Dendritic cell treated with granulocyte-macrophage colony-stimulating factor and Interleukin-4, amounts not matched to agents 40 ng/mL and 50 ng/mL, for 4 days (primary cell): ENCODE data around the gene ATG4A.

Experiments
- H3K27ac Mint-ChIP-seq: one replicate; pipeline ENCODE4 v1.8.0; 2022; ENCODE audit warnings: mild to moderate bottlenecking, mixed read lengths
- H3K27me3 Mint-ChIP-seq: one replicate; pipeline ENCODE4 v1.8.0; 2022; ENCODE audit warnings: mild to moderate bottlenecking, mixed read lengths
- H3K36me3 Mint-ChIP-seq: one replicate; pipeline ENCODE4 v1.8.0; 2022; ENCODE audit warnings: low read depth, mixed read lengths
- H3K4me1 Mint-ChIP-seq: one replicate; pipeline ENCODE4 v1.8.0; 2022; ENCODE audit warnings: low read depth, mixed read lengths
- H3K4me3 Mint-ChIP-seq: one replicate; pipeline ENCODE4 v1.8.0; 2022; ENCODE audit warnings: mild to moderate bottlenecking, moderate library complexity, mixed read lengths
- H3K9me3 Mint-ChIP-seq: one replicate; pipeline ENCODE4 v1.8.0; 2022; ENCODE audit warnings: mixed read lengths
- intact Hi-C: fragments of 100-400 bp; cut with micrococcal nuclease; formaldehyde crosslinking; loops from one replicate; pipeline ENCODE4 v1.15.0; 2022

ATG4A gene, protein sequence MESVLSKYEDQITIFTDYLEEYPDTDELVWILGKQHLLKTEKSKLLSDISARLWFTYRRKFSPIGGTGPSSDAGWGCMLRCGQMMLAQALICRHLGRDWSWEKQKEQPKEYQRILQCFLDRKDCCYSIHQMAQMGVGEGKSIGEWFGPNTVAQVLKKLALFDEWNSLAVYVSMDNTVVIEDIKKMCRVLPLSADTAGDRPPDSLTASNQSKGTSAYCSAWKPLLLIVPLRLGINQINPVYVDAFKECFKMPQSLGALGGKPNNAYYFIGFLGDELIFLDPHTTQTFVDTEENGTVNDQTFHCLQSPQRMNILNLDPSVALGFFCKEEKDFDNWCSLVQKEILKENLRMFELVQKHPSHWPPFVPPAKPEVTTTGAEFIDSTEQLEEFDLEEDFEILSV

DNA sequence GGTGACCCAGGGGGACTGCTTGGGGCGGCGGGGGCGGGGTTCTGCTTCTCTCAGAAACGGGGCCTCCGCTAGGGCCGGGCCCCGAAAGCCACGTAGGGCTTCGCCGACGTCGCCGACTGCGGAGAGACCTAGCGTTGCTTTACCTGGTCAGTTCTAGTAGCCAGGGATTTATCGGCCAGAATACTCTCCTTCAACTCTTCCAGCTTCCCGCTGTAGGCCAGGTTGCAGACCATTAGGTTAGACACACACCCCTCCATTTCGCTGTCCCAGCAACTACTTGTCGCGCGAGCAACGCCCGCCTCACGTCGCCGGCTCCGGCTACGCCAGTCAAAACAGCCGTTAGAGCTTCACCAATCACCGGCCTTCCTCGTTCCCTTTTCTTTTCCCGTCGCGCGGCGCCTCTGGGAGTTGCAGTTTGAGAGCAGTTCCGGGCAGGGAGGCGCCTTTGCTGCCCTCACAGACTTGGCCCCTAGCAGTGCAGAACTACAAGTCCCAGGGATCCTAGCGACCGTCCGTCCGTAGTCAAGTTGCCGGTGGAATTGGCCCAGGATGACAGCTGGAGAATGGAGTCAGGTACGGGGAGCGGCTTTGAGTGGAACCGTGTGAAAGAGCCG is at the start of gene ATG4A, which contains the start of gene PSMD10:
Gene ATG4A (plus strand): TSS at position 515 of the 614 bp plus-strand sequence. CDS start 49 bp downstream, at position 564.
Gene PSMD10 (minus strand): TSS at position 279 of the 614 bp plus-strand sequence. CDS start 22 bp downstream, at position 257.
- Mint-ChIP-seq H3K4me3 (no peak within 1 kb of the TSS), H3K36me3 (peaks cover 12% of the 10 kb centered on the region), H3K9me3 (no peaks in the 10 kb centered on the region), H3K27me3 (no peaks in the 10 kb centered on the region), H3K4me1 (no peaks in the 10 kb centered on the region), H3K27ac (no peak within 1 kb of the TSS)
- intact Hi-C loops: no loop called here

DNA sequence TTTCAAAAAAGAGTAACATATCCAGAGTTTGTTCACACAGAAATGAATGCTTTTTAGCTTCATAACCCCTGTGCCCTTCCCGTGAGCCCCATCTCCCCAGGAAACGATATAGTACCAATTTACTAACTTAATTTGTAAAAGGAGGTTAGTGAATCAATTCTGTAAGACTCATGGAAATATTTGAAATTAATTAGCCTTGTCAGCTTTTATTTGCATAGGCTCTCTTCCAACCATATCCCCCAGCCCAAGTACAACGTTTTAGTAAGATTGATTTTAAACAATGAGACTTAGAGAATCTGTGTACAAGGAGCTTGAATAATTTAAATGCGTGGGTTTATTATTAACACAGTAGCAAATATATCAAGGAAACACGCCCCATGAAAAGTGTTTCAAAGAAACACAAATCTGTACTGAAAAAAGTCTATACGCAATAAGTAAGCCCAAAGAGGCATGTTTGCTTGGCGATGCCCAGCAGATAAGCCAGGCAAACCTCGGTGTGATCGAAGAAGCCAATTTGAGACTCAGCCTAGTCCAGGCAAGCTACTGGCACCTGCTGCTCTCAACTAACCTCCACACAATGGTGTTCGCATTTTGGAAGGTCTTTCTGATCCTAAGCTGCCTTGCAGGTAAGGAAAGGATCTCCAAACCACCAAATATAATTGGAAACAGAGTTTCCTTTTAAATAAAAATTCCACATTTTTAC is 46.9 kb upstream of the ATG4A start, which contains the start of gene VSIG1:
Gene VSIG1 (plus strand): TSS at position 512 of the 703 bp plus-strand sequence. CDS start 66 bp downstream, at position 578.
- no peak within 1 kb of the TSS for H3K27ac Mint-ChIP-seq
- H3K36me3 Mint-ChIP-seq: no peaks in the 10 kb centered on the region
- H3K4me3 Mint-ChIP-seq: no peak within 1 kb of the TSS
- no peaks in the 10 kb centered on the region for H3K27me3 Mint-ChIP-seq
- H3K9me3 Mint-ChIP-seq: no peaks in the 10 kb centered on the region
- intact Hi-C loops: no loop called here
- H3K4me1 Mint-ChIP-seq: no peaks in the 10 kb centered on the region

DNA sequence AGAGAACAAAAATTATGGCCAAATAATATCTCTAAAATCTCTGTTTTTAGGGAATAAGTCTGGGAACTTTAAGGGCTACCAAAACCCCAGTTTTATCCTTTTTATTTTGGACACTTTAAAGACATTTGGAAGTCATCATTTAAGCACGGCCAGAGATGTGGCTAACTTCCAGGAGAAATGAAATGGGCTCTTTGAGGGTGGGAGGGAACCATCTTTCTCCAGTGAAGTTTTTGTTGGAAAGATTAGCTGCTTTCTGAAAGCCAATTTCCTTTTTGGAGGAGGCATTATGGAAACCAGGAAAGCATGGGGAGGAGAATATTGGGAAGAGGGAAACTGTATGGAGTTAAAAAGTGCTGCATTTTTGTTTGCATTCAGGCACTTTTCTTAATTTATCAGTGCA is 41.9 kb upstream of the ATG4A start:
- Mint-ChIP-seq H3K27me3 (no peaks in the 10 kb centered on the region), H3K36me3 (no peaks in the 10 kb centered on the region), H3K4me1 (peaks cover 7% of the 10 kb centered on the region), H3K4me3 (no peak overlapping the region), H3K9me3 (no peaks in the 10 kb centered on the region), H3K27ac (no peak overlapping the region)
- intact Hi-C loops: no loop called here

DNA sequence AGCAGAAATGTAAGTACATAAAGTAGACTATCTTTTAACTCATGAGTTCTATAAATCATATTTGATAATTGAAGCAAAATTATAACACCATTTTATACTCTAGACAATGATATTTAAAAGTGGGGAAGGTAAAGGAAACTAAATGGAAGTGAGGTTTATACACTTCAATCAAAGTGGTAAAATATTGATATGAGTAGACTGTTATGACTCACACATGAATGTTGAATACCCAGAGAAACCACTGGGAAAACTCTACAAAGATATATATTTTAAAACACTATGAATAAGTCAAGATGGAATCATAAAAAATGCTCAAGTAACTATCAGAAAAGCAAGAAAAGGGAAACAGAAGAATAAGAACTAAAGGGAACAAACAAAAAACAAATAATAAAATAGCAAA is 38.4 kb upstream of the ATG4A start:
- no peaks in the 10 kb centered on the region for H3K36me3 Mint-ChIP-seq
- no peaks in the 10 kb centered on the region for H3K9me3 Mint-ChIP-seq
- no peak overlapping the region for H3K27ac Mint-ChIP-seq
- no peaks in the 10 kb centered on the region for H3K27me3 Mint-ChIP-seq
- H3K4me3 Mint-ChIP-seq: no peak overlapping the region
- H3K4me1 Mint-ChIP-seq: peaks cover 7% of the 10 kb centered on the region
- intact Hi-C loops: no loop called here

DNA sequence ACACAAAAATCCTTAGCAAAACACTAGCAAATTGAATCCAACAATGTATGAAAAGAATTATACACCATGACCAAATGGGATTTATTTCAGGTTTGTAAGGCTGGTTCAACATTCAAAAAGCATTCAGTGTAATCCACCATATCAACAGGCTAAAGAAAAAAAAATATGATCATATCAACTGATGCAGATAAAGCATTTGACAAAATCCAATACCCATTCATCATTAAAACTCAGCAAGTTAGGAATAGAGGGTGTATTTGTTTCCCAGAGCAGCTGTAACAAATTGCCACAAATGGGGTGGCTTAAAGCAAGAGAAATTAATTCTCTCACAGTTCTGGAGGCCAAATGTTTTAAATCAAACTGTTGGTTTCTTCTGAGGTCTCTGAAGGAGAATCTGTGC is 36.0 kb upstream of the ATG4A start:
- Mint-ChIP-seq H3K4me1 (peaks cover 2% of the 10 kb centered on the region), H3K27me3 (peaks cover 1% of the 10 kb centered on the region), H3K4me3 (no peak overlapping the region), H3K36me3 (no peaks in the 10 kb centered on the region), H3K27ac (no peak overlapping the region), H3K9me3 (no peaks in the 10 kb centered on the region)
- intact Hi-C loops: no loop called here

DNA sequence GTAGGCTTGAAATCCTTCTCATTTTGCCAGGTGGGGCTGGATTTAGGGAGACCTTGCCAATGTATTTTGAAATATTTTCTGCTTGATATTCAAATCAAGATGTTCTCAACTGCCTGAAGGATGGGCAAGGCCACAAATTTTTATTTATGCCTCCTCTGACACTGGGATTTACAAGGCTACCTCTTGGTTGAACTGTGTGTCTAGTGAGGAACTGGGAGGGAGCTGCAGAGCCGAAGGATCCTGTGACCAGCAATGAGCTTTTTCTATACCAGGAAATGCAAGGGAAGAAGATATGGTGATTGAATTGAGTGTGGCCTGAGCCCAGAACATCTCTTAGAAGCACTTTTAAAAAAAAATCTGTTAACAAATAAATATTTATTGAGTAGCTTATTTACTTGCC is 31.8 kb upstream of the ATG4A start:
- H3K4me1 Mint-ChIP-seq: no peaks in the 10 kb centered on the region
- intact Hi-C loops: no loop called here
- H3K36me3 Mint-ChIP-seq: no peaks in the 10 kb centered on the region
- H3K9me3 Mint-ChIP-seq: no peaks in the 10 kb centered on the region
- no peak overlapping the region for H3K4me3 Mint-ChIP-seq
- peaks cover 1% of the 10 kb centered on the region for H3K27me3 Mint-ChIP-seq
- H3K27ac Mint-ChIP-seq: no peak overlapping the region

DNA sequence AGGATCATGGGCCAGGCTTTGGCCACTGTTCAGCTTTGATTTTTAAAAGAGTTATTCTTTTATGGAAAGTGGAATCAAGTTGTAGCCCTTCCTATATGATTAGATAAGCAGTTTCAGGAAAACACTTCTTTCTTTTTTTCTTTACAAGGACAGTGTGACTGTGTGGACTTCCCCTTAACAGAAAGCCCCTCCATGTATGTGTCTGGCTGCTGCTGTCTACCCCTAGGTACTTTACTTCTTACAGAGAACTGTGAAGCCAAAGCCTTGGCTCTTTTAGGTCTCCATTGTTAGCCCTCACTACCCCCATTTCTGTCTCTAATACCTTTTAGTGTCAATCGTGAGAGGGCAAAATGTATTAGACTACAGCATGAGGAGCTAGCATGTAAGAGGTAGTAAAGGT is 27.6 kb upstream of the ATG4A start:
- H3K4me3 Mint-ChIP-seq: no peak overlapping the region

DNA sequence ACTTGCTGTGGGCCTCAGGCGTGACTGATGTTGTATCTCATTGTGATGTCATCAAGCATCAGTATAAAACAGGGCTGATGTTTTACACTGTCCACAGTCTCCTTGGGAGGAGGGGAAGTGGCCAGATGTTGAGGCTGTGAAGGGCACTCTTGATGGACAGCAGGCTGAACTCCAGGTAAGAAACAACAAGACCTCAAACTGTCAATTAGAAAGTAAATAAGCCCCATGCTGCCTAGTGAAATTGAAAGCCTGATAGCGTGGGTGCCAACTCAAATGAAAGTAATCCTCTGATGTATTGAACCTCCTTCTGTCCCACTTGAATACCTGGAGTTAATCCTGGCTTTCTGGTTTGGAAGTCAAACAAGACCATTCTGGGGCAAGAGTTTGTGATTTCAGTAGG is 27.0 kb upstream of the ATG4A start:
- no peak overlapping the region for H3K4me3 Mint-ChIP-seq
- intact Hi-C loops: no loop called here
- no peaks in the 10 kb centered on the region for H3K9me3 Mint-ChIP-seq
- no peak overlapping the region for H3K27ac Mint-ChIP-seq
- H3K36me3 Mint-ChIP-seq: no peaks in the 10 kb centered on the region
- peaks cover 3% of the 10 kb centered on the region for H3K27me3 Mint-ChIP-seq
- H3K4me1 Mint-ChIP-seq: no peaks in the 10 kb centered on the region

More for the DNA sequence above, 27.6 kb upstream of the ATG4A start:
- Mint-ChIP-seq H3K9me3 (no peaks in the 10 kb centered on the region), H3K36me3 (no peaks in the 10 kb centered on the region), H3K27me3 (peaks cover 1% of the 10 kb centered on the region), H3K27ac (no peak overlapping the region), H3K4me1 (no peaks in the 10 kb centered on the region)
- intact Hi-C loops: no loop called here

DNA sequence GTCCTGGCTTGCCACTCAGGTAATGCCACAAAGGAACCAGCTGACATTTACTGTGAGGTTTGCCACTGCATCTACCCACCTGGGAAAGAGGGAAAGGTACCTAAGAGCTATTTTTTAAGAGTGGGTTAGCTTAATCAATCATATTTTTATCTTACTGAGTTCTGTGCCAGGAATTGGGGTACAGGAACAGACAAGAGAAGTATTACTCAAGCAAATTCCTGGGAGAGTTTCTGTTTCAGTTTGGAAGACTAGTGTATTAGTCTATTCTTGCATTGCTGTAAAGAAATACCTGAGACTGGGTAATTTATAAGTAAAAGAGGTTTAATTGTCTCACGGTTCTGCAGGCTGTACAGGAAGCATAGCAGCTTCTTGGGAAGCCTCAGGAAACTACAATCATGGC is 23.5 kb upstream of the ATG4A start:
- intact Hi-C loops: no loop called here
- H3K4me1 Mint-ChIP-seq: no peaks in the 10 kb centered on the region
- no peaks in the 10 kb centered on the region for H3K36me3 Mint-ChIP-seq
- H3K27ac Mint-ChIP-seq: no peak overlapping the region
- H3K4me3 Mint-ChIP-seq: no peak overlapping the region
- no peaks in the 10 kb centered on the region for H3K9me3 Mint-ChIP-seq
- peaks cover 3% of the 10 kb centered on the region for H3K27me3 Mint-ChIP-seq

DNA sequence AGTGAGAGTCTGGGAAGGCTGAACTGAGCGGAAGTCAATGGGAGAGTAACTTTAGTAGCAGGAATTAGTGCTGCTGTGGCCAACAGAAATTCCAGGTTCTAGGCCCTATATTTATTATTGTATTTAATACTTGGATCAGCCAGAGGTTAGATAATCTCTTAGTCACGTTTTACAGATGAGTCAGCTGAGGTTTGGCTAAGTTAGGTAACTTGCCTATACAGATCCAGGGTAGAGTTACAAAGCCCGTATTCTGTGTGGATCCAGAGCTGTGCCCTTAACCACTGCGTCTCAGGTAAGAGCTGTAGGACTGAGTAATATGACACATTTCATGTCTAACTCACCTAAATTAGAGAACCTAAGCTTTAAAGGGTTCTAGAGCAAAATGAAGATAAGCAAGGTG is 20.7 kb upstream of the ATG4A start:
- intact Hi-C loops: no loop called here
- H3K4me3 Mint-ChIP-seq: no peak overlapping the region
- H3K36me3 Mint-ChIP-seq: no peaks in the 10 kb centered on the region
- H3K4me1 Mint-ChIP-seq: no peaks in the 10 kb centered on the region
- H3K27ac Mint-ChIP-seq: no peak overlapping the region
- H3K9me3 Mint-ChIP-seq: no peaks in the 10 kb centered on the region
- H3K27me3 Mint-ChIP-seq: peaks cover 9% of the 10 kb centered on the region

DNA sequence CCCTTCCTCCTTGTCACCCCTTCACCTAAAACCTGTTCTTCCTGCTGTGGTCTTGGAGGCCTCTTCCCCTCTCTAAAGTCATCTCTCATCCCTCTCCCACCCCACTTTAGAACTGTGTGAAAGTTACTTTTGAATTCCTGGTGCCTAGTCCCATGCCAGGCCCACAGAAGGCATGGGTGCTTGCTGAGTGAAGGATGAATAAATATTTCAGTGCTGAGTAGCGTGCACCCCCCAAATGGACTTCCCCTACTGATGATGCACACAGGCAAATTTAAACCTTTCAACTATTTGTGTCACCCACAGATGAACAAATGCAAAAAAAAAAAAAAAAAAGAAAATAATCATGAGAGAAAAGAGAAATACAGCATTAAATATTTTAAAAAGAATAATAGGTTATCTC is 20.0 kb upstream of the ATG4A start:
- Mint-ChIP-seq H3K4me1 (no peaks in the 10 kb centered on the region), H3K27me3 (peaks cover 9% of the 10 kb centered on the region), H3K27ac (no peak overlapping the region), H3K4me3 (no peak overlapping the region), H3K36me3 (no peaks in the 10 kb centered on the region), H3K9me3 (no peaks in the 10 kb centered on the region)
- intact Hi-C loops: no loop called here

DNA sequence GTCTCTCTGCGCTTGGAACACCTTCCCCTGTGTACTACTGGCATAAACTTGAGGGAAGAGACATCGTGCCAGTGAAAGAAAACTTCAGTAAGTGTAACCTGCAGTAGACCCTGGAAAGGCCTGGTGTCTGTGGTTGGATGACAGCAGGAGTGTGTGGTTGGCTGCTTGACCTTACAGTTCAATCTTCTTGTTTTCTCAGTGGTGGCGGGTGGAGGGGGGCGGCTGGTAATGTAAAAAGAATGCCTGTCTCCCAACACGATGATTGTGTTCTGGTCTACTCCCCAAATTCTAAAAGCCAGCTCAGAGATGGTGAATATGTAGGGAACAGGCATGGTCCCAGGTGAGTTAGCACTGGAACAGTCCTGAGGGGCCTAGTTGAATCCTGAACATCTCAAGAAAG is 18.8 kb upstream of the ATG4A start:
- Mint-ChIP-seq H3K36me3 (no peaks in the 10 kb centered on the region), H3K27me3 (peaks cover 9% of the 10 kb centered on the region), H3K4me1 (no peaks in the 10 kb centered on the region), H3K9me3 (no peaks in the 10 kb centered on the region), H3K27ac (no peak overlapping the region), H3K4me3 (no peak overlapping the region)
- intact Hi-C loops: loop anchor here (1.0 kb wide), 1 partner anchor 52 kb away; no protein-coding TSS in a partner anchor

DNA sequence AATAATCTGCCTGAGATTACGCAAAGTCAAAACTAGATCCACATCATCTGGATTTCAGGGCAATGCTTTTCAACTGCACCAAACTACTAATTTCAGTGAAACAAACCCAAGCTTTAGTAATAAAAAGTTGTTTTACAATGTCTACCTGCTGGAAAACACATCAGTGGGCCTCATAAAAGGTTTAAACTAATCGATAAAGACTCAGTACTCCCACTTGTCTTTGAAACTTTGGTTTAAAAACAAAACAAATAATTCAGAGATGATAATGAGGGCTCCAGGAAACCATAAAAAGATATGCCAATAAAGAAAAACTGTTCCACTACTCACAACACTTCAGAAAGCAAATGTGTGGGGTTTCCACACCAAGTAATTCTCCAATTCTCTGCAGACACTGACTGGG is 10.5 kb upstream of the ATG4A start:
- Mint-ChIP-seq H3K4me3 (no peak overlapping the region), H3K4me1 (no peaks in the 10 kb centered on the region)
- intact Hi-C loops: no loop called here

DNA sequence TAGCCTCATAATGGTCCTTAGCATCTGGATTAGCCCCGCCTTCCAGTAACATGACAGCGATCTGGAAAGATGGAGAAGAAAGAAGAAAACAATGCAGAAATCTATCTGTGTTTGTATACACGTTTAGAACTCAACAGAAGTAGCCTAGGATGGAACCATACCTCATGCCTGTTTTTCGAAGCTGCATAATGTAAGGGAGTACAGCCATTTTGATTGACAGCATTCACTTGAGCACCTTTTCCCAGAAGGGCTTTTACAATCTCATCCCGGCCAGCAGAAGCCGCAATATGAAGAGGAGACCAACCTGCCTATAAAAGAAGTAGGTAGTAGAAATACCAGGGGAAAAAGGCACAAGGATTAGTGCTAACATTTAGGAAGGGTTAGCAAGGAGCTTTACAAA is 3.8 kb upstream of the ATG4A start:
- Mint-ChIP-seq H3K27ac (no peak overlapping the region), H3K9me3 (no peaks in the 10 kb centered on the region), H3K4me1 (no peaks in the 10 kb centered on the region), H3K27me3 (no peaks in the 10 kb centered on the region), H3K4me3 (no peak overlapping the region), H3K36me3 (peaks cover 27% of the 10 kb centered on the region)
- intact Hi-C loops: no loop called here

More for the DNA sequence above, 10.5 kb upstream of the ATG4A start:
- H3K36me3 Mint-ChIP-seq: peaks cover 13% of the 10 kb centered on the region
- no peak overlapping the region for H3K27ac Mint-ChIP-seq
- no peaks in the 10 kb centered on the region for H3K27me3 Mint-ChIP-seq
- no peaks in the 10 kb centered on the region for H3K9me3 Mint-ChIP-seq
